ENCODE results near the gene CDK19.
"Not testable (repeated sequence)": the region's sequence is repeated elsewhere in the genome, so short reads cannot be mapped to it uniquely, and the experiment has no call there.

Gene CDK19

GRCh38 chr6:110813338-110814101 lies 1.7 kb downstream of the CDK19 start:
- DNase-seq: no peak

GRCh38 chr6:110812719-110813118 lies 2.5 kb downstream of the CDK19 start:
- no peak for DNase-seq

GRCh38 chr6:110810896-110811586 lies 4.2 kb downstream of the CDK19 start:
- DNase-seq: no peak

- no peak for DNase-seq
These were observed 5.5 kb downstream of the CDK19 start for GRCh38 chr6:110809792-110810191.

- not testable (repeated sequence) for DNase-seq
These were observed 13.1 kb downstream of the CDK19 start for GRCh38 chr6:110802175-110802574.

- DNase-seq: no peak
These were observed 14.5 kb downstream of the CDK19 start for GRCh38 chr6:110800839-110801196.

GRCh38 chr6:110800196-110800838 lies 15.0 kb downstream of the CDK19 start:
- no peak for DNase-seq

- DNase-seq: no peak
These were observed 15.6 kb downstream of the CDK19 start for GRCh38 chr6:110799655-110800054.

- DNase-seq: no peak
These were observed 16.1 kb downstream of the CDK19 start for GRCh38 chr6:110799189-110799588.

GRCh38 chr6:110795271-110795670 lies 20.0 kb downstream of the CDK19 start:
- DNase-seq: no peak

- DNase-seq: no peak
These were observed 28.6 kb downstream of the CDK19 start for GRCh38 chr6:110786696-110787095.

GRCh38 chr6:110786271-110786670 lies 29.0 kb downstream of the CDK19 start:
- no peak for DNase-seq

GRCh38 chr6:110784610-110784979 lies 30.7 kb downstream of the CDK19 start:
- DNase-seq: no peak

GRCh38 chr6:110781522-110782214 lies 33.6 kb downstream of the CDK19 start:
- no peak for DNase-seq

- DNase-seq: no peak
These were observed 36.9 kb downstream of the CDK19 start for GRCh38 chr6:110778333-110778732.

- no peak for DNase-seq
These were observed 37.6 kb downstream of the CDK19 start for GRCh38 chr6:110777636-110778035.

- no peak for DNase-seq
These were observed 38.9 kb downstream of the CDK19 start for GRCh38 chr6:110776413-110776812.

GRCh38 chr6:110769923-110770322 lies 45.3 kb downstream of the CDK19 start:
- no peak for DNase-seq

GRCh38 chr6:110768057-110768456 lies 47.2 kb downstream of the CDK19 start:
- DNase-seq: no peak

GRCh38 chr6:110761371-110761770 lies 53.9 kb downstream of the CDK19 start:
- no peak for DNase-seq

- DNase-seq: no peak
These were observed 54.7 kb downstream of the CDK19 start for GRCh38 chr6:110760589-110760988.

GRCh38 chr6:110760098-110760497 lies 55.2 kb downstream of the CDK19 start:
- DNase-seq: not testable (repeated sequence)

- no peak for DNase-seq
These were observed 57.3 kb downstream of the CDK19 start for GRCh38 chr6:110757926-110758325.

- DNase-seq: no peak
These were observed 58.5 kb downstream of the CDK19 start for GRCh38 chr6:110756817-110757216.
